GM12892 (cell line): ENCODE measurements around the gene ACER3.
"Not testable (repeated sequence)": the region's sequence is repeated elsewhere in the genome, so short reads cannot be mapped to it uniquely, and the experiment has no call there.

ENCODE experiments used
- DNase-seq: peaks from one replicate; pipeline ENCODE4 v3.0.0; 2011; ENCODE audit not compliant: insufficient read length
- FAIRE-seq: peaks from 2 replicates; lab custom pipeline; 2011; peaks lifted over from hg19 to GRCh38; lab: Jason Lieb, UNC
- POLR2A ChIP-seq: IDR thresholded peaks from 2 replicates; pipeline ENCODE4 v1.6.1; 2011; ENCODE audit warnings: low read depth, low read length, control low read depth
- POLR2AphosphoS5 ChIP-seq: IDR thresholded peaks from 2 replicates; pipeline ENCODE4 v1.6.1; 2011; ENCODE audit warnings: low read depth, low read length, control low read depth
- TAF1 ChIP-seq: IDR thresholded peaks from 2 replicates; pipeline ENCODE4 v1.6.1; 2011; ENCODE audit warnings: low read depth, mild to moderate bottlenecking, control low read depth, low read length, borderline replicate concordance

The ACER3 gene

DNA sequence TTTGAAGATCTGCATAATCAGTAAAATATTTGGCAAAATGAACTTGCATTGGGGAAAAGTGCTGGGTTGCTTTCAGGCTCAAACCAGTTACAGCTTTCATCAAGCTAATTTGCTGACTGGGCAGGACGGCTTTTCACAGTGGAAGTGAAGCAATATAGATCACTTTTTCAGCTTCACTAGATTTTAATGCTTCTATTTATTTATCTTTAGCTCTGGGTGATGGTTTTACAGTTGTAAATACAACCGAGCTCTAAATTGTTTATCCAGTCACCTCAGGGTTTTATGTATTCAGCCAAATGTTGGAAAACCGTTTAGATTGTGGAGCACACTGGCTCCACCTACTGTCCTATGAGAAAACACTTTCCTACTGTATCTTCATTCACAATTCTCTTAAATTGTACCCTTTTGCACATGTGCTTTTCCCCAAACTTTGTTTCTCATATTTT is 58.2 kb downstream of the ACER3 start:
- FAIRE-seq (peak; percentile 79), DNase-seq (no peak)
- TF ChIP-seq POLR2AphosphoS5 (no peak), POLR2A (no peak), TAF1 (no peak)

- TF ChIP-seq POLR2A = no peak
- no peak for TF ChIP-seq TAF1
- TF ChIP-seq POLR2AphosphoS5 = no peak
- DNase-seq (no peak), FAIRE-seq (no peak)
Measured at GRCh38 chr11:76919467-76919866, 58.7 kb downstream of the ACER3 start.

DNA sequence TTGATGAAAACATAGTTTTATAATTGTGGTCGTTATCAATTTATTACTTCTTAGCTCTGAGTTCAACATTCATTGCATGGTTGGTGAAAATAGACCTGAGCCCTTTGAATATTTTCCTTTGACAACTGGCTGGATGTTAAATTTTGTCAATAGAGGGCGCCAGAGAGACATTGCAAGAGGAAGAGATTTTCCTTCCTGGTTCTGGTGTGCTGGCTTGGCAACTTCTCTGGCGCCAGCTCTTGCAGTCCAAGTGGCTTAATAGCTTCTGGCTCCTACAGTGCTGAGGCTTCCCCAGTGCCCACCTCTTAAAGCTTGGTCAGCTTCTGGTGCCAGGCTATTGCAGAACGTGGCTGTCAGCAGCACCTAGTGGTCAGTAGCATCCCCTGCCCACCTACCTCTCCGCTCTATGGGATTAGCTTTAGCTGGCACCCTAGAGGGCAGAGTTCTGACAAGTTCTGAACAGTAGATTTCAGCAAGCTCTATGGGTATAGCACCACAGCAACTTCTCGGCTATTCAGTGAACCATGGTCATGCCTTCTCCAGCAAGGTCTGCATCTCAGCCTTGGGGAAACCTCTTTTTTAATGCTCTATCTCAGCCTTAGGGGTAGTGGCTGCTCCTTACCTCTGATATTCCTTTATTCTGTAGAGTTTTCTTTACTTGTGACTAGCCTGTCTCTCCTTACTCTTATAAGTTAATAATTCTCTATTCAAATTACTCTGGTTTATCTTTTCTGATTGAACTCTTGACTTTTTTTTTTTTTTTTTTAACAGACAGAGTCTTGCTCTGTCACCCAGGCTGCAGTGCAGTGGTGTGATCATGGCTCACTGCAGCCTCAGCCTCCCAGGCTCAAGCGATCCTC is 59.4 kb downstream of the ACER3 start:
- DNase-seq (no peak), FAIRE-seq (peak; percentile 93)
- no peak for TF ChIP-seq TAF1
- TF ChIP-seq POLR2A = no peak
- TF ChIP-seq POLR2AphosphoS5 = no peak

DNA sequence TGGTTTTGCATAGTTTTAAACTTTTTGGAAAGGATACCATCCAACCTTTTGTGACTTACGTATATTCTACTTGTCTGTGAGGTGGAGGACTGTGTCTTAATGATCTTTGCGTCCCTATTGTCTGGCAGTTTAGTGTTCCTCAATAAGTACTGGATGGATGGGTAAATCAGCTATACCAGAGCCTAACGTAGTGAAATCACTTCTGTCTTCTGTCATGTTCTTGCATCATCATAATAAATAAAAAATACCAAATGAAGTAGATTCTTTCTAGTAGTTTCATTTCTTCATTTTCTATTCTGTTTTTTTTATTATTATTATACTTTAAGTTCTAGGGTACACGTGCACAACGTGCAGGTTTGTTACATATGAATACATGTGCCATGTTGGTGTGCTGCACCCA is 66.4 kb downstream of the ACER3 start:
- TF ChIP-seq POLR2A = no peak
- TF ChIP-seq POLR2AphosphoS5 = no peak
- TF ChIP-seq TAF1 = no peak
- FAIRE-seq (no peak), DNase-seq (no peak)

GRCh38 chr11:76935042-76935441 is 74.3 kb downstream of the ACER3 start:
- DNase-seq (no peak), FAIRE-seq (no peak)
- no peak for TF ChIP-seq TAF1
- no peak for TF ChIP-seq POLR2AphosphoS5
- no peak for TF ChIP-seq POLR2A

- no peak for FAIRE-seq
Measured at GRCh38 chr11:76939219-76939631, 78.5 kb downstream of the ACER3 start.

DNA sequence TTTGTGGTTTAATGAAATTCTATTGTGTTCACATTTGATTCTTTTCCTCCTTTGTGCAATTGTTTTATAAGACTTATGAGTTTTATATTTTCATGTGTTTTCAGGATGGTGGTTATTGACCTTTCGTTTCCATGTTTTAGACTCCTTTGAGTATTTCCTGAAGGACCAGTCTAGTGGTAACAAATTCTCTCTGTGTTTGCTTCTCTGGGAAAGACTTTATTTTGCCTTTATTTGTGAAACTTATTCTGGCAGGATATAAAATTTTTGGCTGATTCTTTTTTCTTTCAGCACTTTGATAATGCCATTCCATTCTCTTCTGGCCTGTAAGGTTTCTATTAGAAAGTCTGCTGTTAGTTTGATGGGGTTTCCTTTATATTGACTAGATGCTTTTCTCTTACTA is 83.5 kb downstream of the ACER3 start:
- DNase-seq (no peak), FAIRE-seq (no peak)
- no peak for TF ChIP-seq TAF1

More at GRCh38 chr11:76939219-76939631, 78.5 kb downstream of the ACER3 start:
- no peak for TF ChIP-seq POLR2AphosphoS5
- TF ChIP-seq POLR2A = no peak
- no peak for TF ChIP-seq TAF1
- no peak for DNase-seq

DNA sequence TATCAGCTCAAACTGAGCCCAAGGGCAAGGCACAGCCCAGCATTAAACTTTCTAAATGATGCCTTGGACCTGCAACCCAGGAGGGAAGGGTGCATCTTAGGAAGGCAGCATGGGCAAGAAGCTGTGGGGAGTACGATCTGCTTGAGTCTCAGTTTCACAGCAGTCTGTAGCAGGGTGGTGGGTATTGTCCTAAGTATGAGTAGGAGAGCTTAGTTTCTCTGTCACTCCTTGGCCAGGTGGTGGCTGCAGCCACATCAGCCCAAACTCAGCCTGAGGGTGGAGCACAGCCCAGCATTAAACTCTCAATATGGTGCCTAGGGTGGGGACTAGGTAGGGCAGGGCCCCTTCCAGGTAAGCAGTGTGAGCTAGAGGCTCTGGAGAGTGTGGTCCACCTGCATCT is 85.5 kb downstream of the ACER3 start:
- TF ChIP-seq POLR2A (no peak), TAF1 (no peak), POLR2AphosphoS5 (no peak)
- DNase-seq = no peak
- no peak for FAIRE-seq

DNA sequence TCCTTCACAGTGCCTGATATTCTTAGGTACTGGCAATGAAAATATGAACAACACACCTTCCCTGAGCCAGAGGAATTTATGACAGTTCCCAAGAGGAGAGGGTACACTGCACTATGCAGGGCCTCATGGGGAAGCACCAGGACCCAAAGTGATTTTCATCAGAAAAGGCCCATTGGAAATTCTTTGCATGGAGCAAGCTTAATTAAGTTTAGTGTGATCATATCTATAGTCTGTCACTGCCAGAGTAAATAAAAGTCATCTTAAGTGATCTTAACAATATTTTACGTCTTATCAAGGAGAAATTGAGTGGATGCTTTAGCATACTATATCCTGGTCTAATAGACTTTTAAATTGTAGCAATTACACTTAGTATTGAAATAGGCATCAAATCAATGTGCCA is 86.5 kb downstream of the ACER3 start:
- DNase-seq (no peak), FAIRE-seq (no peak)
- TF ChIP-seq POLR2A = no peak
- no peak for TF ChIP-seq POLR2AphosphoS5
- no peak for TF ChIP-seq TAF1

GRCh38 chr11:76947800-76948199 is 87.1 kb downstream of the ACER3 start:
- no peak for FAIRE-seq
- TF ChIP-seq POLR2AphosphoS5 (no peak), POLR2A (no peak), TAF1 (no peak)

GRCh38 chr11:76955459-76956114 is 94.9 kb downstream of the ACER3 start:
- TF ChIP-seq TAF1 = no peak
- no peak for TF ChIP-seq POLR2AphosphoS5
- TF ChIP-seq POLR2A = no peak
- no peak for FAIRE-seq
- DNase-seq = no peak

More at GRCh38 chr11:76947800-76948199, 87.1 kb downstream of the ACER3 start:
- DNase-seq = no peak

DNA sequence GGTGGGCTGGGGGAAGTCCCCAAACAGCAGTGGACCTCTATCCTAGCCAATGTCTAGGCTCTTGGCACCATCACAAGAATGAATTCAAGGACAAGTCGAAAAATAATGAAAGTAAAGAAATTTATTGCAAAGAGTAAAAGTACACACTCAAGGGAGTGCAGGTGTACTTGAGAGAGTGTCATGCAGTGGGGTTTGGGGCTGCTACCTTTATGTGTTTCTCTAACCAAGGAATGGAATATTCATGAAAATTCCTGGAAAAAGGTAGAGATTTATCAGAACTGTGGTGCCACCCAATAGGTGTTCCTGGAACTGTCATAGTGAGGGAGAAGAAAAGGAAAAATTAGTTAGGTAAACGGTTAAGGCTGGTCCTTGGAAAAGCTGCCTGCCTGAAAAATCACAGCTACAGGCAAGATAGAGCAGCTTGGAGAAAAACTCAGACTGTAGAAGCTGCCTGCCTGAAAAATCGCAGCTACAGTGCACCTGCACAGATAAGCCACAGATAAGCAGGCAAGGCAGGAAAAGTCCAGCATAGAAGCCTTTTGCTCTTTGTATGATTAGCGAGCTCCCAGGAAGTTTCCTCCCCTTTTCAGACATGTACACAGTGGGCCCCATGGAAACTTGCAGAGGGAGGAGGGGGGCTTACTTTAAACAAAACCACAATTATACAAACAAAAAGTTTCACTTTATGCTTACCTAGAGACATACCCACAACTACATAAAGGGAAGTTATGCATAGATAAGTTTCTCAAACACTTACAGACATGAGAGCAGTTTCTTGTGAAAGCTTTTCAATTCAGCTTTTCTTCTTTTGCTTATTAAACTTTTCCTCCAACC is 102.1 kb downstream of the ACER3 start:
- FAIRE-seq (no peak), DNase-seq (peak; percentile 7)
- TF ChIP-seq POLR2AphosphoS5 = no peak
- TF ChIP-seq TAF1 = no peak
- no peak for TF ChIP-seq POLR2A

GRCh38 chr11:76963417-76964168 is 102.9 kb downstream of the ACER3 start:
- not testable (repeated sequence) for DNase-seq, FAIRE-seq
